Non-pigmented ciliary epithelial cell (primary cell): Measurements from ENCODE around the gene PCDHA5.

Experiments used
- DNase-seq: peaks from one replicate; pipeline ENCODE4 v3.0.0-alpha.2; 2010; ENCODE audit warnings: low read depth

The PCDHA5 gene

DNA sequence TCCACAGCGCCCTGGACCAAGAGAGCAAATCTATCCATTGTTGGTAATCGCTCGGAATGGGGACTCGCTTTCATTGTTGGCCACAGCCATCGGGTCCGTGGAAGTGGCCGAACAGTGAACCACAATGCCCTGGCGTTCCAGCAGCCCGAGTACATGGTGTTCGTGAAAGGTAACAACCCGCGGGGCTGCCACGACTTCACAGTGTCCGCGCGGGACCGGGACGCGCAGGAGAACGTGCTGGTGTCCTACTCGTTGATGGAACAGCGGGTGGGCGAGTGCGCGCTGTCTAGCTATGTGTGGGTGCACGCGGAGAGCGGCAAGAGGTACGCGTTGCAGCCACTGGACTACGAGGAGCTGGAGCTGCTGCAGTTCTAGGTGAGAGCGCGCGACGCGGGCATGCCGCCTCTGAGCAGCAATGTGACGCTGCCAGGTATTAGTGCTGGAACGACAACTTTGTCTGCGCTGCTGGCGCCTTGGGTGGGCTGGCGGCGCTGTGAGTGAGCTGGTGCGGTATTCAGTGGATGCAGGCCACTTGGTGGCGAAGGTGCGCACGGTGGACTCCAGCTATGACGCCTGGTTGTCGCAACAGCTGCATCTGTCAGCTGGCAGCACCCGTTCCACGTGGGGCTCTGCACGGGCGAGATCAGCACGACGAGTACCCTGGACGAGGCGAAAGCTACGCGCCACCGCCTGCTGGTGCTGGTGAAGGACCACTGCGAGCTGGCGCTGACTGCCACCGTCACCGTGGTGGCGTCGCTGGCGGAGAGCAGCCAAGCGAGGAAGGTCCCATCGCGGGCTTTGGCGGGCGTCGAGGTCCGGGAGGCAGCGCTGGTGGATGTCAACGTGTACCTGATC is 41.3 kb downstream of the PCDHA5 start:
- DNase-seq, result no peak

DNA sequence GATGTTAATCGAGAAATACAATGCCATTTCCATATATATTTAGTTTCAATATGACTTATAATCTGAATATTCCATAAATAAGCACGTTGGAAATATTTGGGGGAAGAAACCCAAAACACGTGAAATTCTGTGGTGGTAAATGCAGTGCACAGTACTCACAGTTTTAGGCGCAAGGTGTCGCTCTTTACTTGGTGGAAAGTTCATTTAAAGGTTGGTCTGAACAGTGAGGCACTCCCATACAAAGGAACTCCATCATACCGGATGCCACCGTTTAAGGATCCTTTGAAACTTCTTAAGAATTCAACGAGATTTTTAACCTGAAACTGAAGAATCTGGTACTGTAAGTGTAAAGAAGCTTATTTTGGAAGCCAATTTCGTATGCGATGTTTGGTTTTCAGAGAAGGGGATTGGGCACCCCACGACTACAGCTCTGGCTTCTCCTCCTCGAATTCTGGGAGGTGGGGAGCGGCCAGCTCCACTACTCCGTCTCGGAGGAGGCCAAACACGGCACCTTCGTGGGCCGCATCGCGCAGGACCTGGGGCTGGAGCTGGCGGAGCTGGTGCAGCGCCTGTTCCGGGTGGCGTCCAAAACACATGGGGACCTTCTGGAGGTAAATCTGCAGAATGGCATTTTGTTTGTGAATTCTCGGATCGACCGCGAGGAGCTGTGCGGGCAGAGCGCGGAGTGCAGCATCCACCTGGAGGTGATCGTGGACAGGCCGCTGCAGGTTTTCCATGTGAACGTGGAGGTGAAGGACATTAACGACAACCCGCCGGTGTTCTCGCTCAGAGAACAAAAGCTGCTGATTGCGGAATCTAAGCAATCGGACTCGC is 47.5 kb downstream of the PCDHA5 start, which contains the start of gene PCDHA11:
PCDHA11 (plus strand) TSS at position 237 of the 834 bp plus-strand sequence; CDS start at position 384, 147 bp downstream.
- DNase-seq, result no peak

DNA sequence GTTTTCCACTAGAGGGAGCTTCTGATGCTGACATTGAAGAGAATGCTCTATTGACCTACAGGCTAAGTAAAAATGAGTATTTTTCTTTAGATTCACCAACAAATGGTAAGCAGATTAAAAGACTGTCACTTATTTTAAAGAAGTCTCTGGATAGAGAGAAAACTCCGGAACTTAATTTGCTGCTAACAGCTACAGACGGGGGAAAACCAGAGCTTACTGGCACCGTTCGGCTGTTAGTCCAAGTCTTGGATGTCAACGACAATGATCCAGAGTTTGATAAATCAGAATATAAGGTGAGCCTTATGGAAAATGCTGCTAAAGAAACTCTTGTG is 48.1 kb downstream of the PCDHA5 start:
- no peak for DNase-seq

DNA sequence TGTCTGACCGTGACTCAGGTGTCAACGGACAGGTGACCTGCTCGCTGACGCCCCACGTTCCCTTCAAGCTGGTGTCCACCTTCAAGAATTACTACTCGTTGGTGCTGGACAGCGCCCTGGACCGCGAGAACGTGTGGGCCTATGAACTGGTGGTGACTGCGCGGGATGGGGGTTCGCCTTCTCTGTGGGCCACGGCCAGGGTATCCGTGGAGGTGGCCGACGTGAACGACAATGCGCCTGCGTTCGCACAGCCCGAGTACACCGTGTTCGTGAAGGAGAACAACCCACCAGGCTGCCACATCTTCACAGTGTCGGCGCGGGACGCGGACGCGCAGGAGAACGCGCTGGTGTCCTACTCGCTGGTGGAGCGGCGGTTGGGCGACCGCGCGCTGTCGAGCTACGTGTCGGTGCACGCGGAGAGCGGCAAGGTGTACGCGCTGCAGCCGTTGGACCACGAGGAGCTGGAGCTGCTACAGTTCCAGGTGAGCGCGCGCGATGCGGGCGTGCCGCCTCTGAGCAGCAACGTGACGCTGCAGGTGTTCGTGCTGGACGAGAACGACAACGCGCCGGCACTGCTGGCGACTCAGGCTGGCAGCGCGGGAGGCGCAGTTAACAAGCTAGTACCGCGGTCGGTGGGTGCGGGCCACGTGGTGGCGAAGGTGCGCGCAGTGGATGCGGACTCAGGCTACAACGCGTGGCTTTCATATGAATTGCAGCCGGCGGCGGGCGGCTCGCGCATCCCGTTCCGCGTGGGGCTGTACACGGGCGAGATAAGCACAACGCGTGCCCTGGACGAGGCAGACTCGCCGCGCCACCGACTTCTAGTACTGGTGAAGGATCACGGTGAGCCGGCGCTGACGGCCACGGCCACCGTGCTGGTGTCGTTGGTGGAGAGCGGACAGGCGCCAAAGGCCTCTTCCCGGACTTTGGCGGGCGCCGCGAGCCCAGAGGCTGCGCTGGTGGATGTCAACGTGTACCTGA is 49.1 kb downstream of the PCDHA5 start:
- no peak for DNase-seq
